H1 (cell line): ENCODE data around the gene MYH9. TPM values are rescaled to one million over a fixed set of nuclear protein-coding genes. Genes with fewer than 3 reads are reported as not detected.

Source experiments
- CBX5 ChIP-seq: fragments of 300-800, 300-1000 bp; sonication (generic); IDR thresholded peaks from 2 replicates; pipeline ENCODE4 v1.7.1; 2016; ENCODE audit warnings: antibody characterized with exemption, low read length, low read depth
- SUZ12 ChIP-seq: fragments of 200-600 bp; sonication (generic); IDR thresholded peaks from 2 replicates; pipeline ENCODE4 v1.6.1; 2012; ENCODE audit warnings: mild to moderate bottlenecking, inconsistent platforms, low read length, moderate library complexity, mixed read lengths
- polyA plus RNA-seq, 7 experiments: library from polyadenylated mRNA; depleted of rRNA in 3 of 7; stranded (reverse) in 5 of 7; unstranded in 2 of 7; fragments of >200 nt in 5 of 7; fragments of 200-250 nt in 2 of 7; gene quantifications; 1 replicate in 5 of 7; 2 replicates in 1 of 7; 4 replicates in 1 of 7; pipeline versions ENCODE4 v1.2.1 to v1.2.3, GENCODE V29; 2011 to 2013; ENCODE audit warnings: missing spikeins in 2 of 7, mixed read lengths in 2 of 7
- total RNA-seq: library from RNA; stranded (reverse); fragmentation: NEBNext Ultra II Directional; extraction: Animal tissue kit (Norgen Biotek cat#: 25700); gene quantifications from 2 replicates; pipeline ENCODE4 v1.2.1, GENCODE V29; 2021

The MYH9 gene
- total and polyA plus RNA-seq, 2 of the 8 experiments (the other 6 are each of a cell fraction or from before 2014, with no cell fraction given): 24.9 to 322 TPM

GRCh38 chr22:36297568-36297967 is 90.2 kb downstream of the MYH9 start (continued):
- TF ChIP-seq SUZ12 (no peak), CBX5 (no peak)
